ENCODE results near the gene FLNA.

Gene FLNA

DNA sequence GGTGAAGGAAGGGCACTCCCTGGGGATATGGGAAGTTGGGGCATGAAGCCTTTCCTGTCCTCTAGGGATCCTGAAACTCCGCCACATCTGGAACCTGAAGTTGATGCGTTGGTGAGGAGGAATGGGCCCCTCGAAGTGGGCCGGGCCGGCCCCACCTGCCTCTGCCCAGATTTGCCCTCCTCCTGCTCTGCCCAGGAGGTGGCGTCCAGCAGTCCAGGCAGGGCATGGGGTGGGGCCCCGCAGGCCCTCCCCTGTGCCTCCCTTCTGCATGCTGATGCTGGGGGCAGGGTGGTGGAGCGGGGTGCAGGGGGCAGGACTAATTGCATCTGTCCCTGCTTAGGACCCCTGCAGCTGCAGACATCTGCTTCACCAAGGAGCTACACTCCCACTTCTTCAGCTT is 38.7 kb upstream of the FLNA start:
- no peak for TF ChIP-seq FOXM1 (IDR thresholded peaks at IDR 0.05; ENCODE audit: borderline replicate concordance, low read depth)
- TF ChIP-seq EP300 (IDR thresholded peaks at IDR 0.05; ENCODE audit: borderline replicate concordance), result no peak
- TF ChIP-seq, protein P1, sequence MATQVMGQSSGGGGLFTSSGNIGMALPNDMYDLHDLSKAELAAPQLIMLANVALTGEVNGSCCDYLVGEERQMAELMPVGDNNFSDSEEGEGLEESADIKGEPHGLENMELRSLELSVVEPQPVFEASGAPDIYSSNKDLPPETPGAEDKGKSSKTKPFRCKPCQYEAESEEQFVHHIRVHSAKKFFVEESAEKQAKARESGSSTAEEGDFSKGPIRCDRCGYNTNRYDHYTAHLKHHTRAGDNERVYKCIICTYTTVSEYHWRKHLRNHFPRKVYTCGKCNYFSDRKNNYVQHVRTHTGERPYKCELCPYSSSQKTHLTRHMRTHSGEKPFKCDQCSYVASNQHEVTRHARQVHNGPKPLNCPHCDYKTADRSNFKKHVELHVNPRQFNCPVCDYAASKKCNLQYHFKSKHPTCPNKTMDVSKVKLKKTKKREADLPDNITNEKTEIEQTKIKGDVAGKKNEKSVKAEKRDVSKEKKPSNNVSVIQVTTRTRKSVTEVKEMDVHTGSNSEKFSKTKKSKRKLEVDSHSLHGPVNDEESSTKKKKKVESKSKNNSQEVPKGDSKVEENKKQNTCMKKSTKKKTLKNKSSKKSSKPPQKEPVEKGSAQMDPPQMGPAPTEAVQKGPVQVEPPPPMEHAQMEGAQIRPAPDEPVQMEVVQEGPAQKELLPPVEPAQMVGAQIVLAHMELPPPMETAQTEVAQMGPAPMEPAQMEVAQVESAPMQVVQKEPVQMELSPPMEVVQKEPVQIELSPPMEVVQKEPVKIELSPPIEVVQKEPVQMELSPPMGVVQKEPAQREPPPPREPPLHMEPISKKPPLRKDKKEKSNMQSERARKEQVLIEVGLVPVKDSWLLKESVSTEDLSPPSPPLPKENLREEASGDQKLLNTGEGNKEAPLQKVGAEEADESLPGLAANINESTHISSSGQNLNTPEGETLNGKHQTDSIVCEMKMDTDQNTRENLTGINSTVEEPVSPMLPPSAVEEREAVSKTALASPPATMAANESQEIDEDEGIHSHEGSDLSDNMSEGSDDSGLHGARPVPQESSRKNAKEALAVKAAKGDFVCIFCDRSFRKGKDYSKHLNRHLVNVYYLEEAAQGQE (IDR thresholded peaks at IDR 0.05; ENCODE audit: low read depth), result no peak
- no peak for TF ChIP-seq RAD21 (IDR thresholded peaks at IDR 0.05; ENCODE audit: low read depth)
- TF ChIP-seq EGR1 (IDR thresholded peaks at IDR 0.05), result no peak
- TF ChIP-seq YY1 (IDR thresholded peaks at IDR 0.05; ENCODE audit: low read depth), result no peak
- TF ChIP-seq TCF12 (IDR thresholded peaks at IDR 0.05; ENCODE audit: low read depth), result no peak
- TF ChIP-seq, protein P2, sequence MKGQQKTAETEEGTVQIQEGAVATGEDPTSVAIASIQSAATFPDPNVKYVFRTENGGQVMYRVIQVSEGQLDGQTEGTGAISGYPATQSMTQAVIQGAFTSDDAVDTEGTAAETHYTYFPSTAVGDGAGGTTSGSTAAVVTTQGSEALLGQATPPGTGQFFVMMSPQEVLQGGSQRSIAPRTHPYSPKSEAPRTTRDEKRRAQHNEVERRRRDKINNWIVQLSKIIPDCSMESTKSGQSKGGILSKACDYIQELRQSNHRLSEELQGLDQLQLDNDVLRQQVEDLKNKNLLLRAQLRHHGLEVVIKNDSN (IDR thresholded peaks at IDR 0.05), result no peak
- TF ChIP-seq CREB1 (IDR thresholded peaks at IDR 0.05; ENCODE audit: low read depth), result no peak
- no peak for TF ChIP-seq CEBPB (IDR thresholded peaks at IDR 0.05)
- no peak for TF ChIP-seq ZBTB7A (IDR thresholded peaks at IDR 0.05; ENCODE audit: low read depth)
- TF ChIP-seq, protein P3, sequence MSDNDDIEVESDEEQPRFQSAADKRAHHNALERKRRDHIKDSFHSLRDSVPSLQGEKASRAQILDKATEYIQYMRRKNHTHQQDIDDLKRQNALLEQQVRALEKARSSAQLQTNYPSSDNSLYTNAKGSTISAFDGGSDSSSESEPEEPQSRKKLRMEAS (IDR thresholded peaks at IDR 0.05), result no peak
- TF ChIP-seq NFIC (IDR thresholded peaks at IDR 0.05), result no peak
- TF ChIP-seq TEAD4 (IDR thresholded peaks at IDR 0.05), result no peak
- TF ChIP-seq TAF1 (IDR thresholded peaks at IDR 0.05; ENCODE audit: low read depth), result no peak

DNA sequence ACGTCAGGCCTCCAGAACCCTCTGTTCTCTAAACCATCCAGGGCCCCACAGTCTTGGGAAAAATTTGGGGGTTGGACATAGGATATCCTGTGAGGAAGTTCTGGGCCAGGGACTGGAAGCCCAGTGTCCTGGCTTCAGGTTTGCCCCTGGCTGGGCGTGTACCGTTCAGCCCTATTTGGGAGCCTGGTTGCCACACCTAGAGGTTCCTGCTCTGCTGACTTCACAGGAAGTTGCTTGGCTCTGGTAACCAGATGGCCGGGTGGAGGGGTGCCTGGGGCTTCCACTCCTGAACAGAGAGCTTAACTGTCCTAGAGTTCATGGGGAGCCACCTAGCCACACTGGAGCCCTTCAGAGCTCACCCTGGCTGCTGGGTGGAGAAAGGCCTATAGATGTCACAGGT is 38.0 kb upstream of the FLNA start:
- TF ChIP-seq, protein P3 (IDR thresholded peaks at IDR 0.05), result no peak
- TF ChIP-seq FOXM1 (IDR thresholded peaks at IDR 0.05; ENCODE audit: borderline replicate concordance, low read depth) (no peak), ZBTB7A (IDR thresholded peaks at IDR 0.05; ENCODE audit: low read depth) (no peak), TCF12 (IDR thresholded peaks at IDR 0.05; ENCODE audit: low read depth) (no peak), EP300 (IDR thresholded peaks at IDR 0.05; ENCODE audit: borderline replicate concordance) (no peak), RAD21 (IDR thresholded peaks at IDR 0.05; ENCODE audit: low read depth) (no peak), NFIC (IDR thresholded peaks at IDR 0.05) (no peak), YY1 (IDR thresholded peaks at IDR 0.05; ENCODE audit: low read depth) (no peak), TEAD4 (IDR thresholded peaks at IDR 0.05) (no peak), CEBPB (IDR thresholded peaks at IDR 0.05) (no peak), CREB1 (IDR thresholded peaks at IDR 0.05; ENCODE audit: low read depth) (no peak), TAF1 (IDR thresholded peaks at IDR 0.05; ENCODE audit: low read depth) (no peak), EGR1 (IDR thresholded peaks at IDR 0.05) (no peak)
- TF ChIP-seq, protein P1 (IDR thresholded peaks at IDR 0.05; ENCODE audit: low read depth), result no peak
- TF ChIP-seq, protein P2 (IDR thresholded peaks at IDR 0.05), result no peak

DNA sequence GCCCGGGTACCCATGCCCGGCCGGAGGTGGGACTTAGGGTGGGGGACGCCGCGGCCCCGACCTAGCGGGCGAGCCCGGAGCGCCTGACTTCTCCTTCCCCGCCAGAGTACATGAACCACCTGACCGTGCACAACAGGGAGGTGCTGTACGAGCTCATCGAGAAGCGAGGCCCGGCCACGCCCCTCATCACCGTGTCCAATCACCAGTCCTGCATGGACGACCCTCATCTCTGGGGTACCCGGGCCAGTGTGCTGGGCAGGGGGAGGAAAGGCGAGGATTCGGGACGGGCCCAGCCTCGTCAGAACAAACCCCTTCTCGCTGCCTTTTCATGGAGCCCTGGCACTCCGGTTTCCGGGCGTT is 37.5 kb upstream of the FLNA start:
- TF ChIP-seq TAF1 (IDR thresholded peaks at IDR 0.05; ENCODE audit: low read depth) (no peak; the same call in 1 of the 2 replicates), FOXM1 (IDR thresholded peaks at IDR 0.05; ENCODE audit: borderline replicate concordance, low read depth) (no peak)
- TF ChIP-seq, protein P2 (IDR thresholded peaks at IDR 0.05), result peak; percentile 56; the same call in 1 of the 2 replicates
- TF ChIP-seq, protein P3 (IDR thresholded peaks at IDR 0.05), result 0 out of 2 replicates have a peak, but pooled peaks have one; percentile 18

DNA sequence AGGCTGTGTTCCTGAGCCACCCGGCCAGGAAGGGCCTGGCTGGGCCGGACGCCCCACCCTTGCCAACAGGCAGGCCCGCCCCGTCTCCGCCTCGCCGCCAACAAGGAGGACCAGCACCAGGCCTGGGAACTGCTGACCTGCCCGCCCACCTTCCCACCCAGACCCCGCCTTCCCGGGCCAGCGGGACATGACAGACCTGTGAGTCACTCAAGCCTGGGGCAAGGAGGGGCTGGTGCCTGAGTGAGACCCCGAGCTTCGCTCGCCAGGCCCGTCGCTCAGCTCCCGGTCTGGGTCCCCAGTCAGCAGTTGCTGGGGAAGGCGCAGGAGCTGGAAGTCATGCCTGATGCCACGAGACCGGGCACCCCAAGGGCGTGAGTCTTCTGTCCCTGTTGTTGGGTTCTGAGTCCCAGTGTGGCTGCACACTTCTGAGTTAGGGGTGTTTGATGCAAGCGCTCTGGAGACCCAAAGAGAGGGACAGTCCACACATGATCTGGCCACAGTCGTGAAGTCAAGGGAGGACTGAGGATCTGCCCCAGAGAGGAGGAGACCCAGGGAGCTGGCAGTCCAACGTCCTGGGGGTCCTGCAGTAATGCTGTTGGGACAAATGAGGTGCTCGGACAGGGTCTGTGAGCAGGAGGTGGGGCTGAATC is 34.9 kb upstream of the FLNA start, which contains the start of gene DNASE1L1:
Gene DNASE1L1, minus strand, starts transcription at position 33 of the 650 bp plus-strand sequence. CDS start 3,686 bp downstream, outside the sequence.
- TF ChIP-seq TEAD4 (IDR thresholded peaks at IDR 0.05), result no peak
- peak; percentile 92 for TF ChIP-seq ZBTB7A (IDR thresholded peaks at IDR 0.05; ENCODE audit: low read depth)

DNA sequence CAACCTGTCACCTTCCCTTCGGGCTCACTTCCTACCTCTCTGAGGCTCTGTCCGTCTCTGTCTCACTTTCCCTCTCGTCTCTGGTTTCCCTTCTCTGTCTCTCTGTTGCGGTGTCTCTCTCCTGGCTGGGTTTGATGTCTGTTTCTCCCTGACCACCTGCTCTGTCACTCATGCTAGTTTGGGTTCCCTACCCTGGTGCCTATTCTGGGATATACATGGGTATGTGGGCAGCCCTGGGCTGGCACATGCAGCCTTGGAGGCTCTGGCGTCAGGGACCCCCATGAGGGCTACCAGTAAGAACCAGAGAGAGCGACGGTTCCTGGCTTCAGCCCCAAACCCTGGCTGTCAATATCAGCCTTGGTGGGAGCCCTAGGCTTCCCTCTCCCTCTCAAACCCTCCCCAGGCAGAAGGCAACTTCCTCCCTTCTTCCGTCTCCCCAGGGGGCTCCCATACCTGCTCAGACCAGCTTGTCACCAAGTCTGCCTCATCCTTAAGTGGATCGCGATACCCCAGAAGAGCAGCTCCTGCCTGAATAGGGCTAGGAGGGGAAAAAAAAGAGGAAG is 34.3 kb upstream of the FLNA start:
- TF ChIP-seq, protein P1 (IDR thresholded peaks at IDR 0.05; ENCODE audit: low read depth), result no peak
- TF ChIP-seq, protein P2 (IDR thresholded peaks at IDR 0.05), result no peak
- no peak for TF ChIP-seq CREB1 (IDR thresholded peaks at IDR 0.05; ENCODE audit: low read depth)

Data from Ishikawa (cell line).